Measurements from ENCODE around the gene NUP88. TPM values are rescaled to one million over a fixed set of nuclear protein-coding genes. Genes with fewer than 3 reads are reported as not detected.

Gene NUP88
- total and polyA plus RNA-seq, 2 donors (not counting 3 experiments of a cell fraction or from before 2014, with no cell fraction given) = 52.5 to 95.8 TPM

GRCh38 chr17:5396612-5397011 lies 22.9 kb downstream of the NUP88 start:
- no peaks in the 10 kb centered on the region for H3K4me1 ChIP-seq (ENCODE audit: control insufficient read depth, extremely low read depth, insufficient read depth, low read length)
- H3K27ac ChIP-seq (ENCODE audit: insufficient read depth, low read depth, low read length) = no peak overlapping the region
- H2AFZ ChIP-seq (ENCODE audit: low read depth, low read length) = no peak overlapping the region
- H3K27me3 ChIP-seq (ENCODE audit: control insufficient read depth in 2 of 2, insufficient read depth in 2 of 2, low read length in 2 of 2) = no peaks in the 10 kb centered on the region
- H3K4me3 ChIP-seq (replicated peaks in 1 of 3; ENCODE audit: insufficient read depth in 1 of 3, low read depth in 1 of 3, low read length in 3 of 3) = no peak overlapping the region
- intact Hi-C loops (cut with micrococcal nuclease) = no loop called here
- BruUV-seq (replicated peaks) = no TSS peak
- H3K4me2 ChIP-seq (ENCODE audit: insufficient read depth, low read length) = no peak overlapping the region
- FAIRE-seq (no peak), DNase-seq (ENCODE audit: low read depth, low spot score) (no peak)
- no peaks in the 10 kb centered on the region for H3K9me1 ChIP-seq (replicated peaks; ENCODE audit: control insufficient read depth, extremely low read depth, insufficient read depth, low read length)
- POLR2A ChIA-PET = no interaction called here
- CTCF ChIA-PET = interaction anchor here (1.0 to 1.3 kb wide), 2 partner anchors 9 to 43 kb away, joined by 3 read pairs; partner anchors contain the start of gene C1QBP
- peaks cover 13 to 23% of the 10 kb centered on the region in 2 experiments for H3K36me3 ChIP-seq (ENCODE audit: control insufficient read depth in 2 of 2, extremely low read depth in 1 of 2, insufficient read depth in 2 of 2, low read length in 2 of 2)
- H4K20me1 ChIP-seq (replicated peaks; ENCODE audit: control insufficient read depth, extremely low read depth, insufficient read depth, low read length) = no peaks in the 10 kb centered on the region
- no peaks in the 10 kb centered on the region for H3K79me2 ChIP-seq (ENCODE audit: control insufficient read depth, insufficient read depth, low read length)
- no peak overlapping the region for H3K9ac ChIP-seq (replicated peaks; ENCODE audit: extremely low read depth, insufficient read depth, low read length)
- H3K9me3 ChIP-seq (replicated peaks; ENCODE audit: control insufficient read depth, insufficient read depth, low read length) = no peaks in the 10 kb centered on the region
- TF ChIP-seq EZH2 (IDR thresholded peaks at IDR 0.05; ENCODE audit: borderline replicate concordance, low read depth, low read length, severe bottlenecking) (no peak), CTCF (IDR thresholded peaks at IDR 0.05; ENCODE audit: extremely low read depth in 1 of 2, insufficient read depth in 1 of 2, low read depth in 1 of 2, low read length in 2 of 2) (no peak), JUN (IDR thresholded peaks at IDR 0.05; ENCODE audit: borderline replicate concordance, insufficient read depth, insufficient read length, low read depth) (no peak), MAX (IDR thresholded peaks at IDR 0.05; ENCODE audit: insufficient read depth, insufficient read length) (no peak), FOS (IDR thresholded peaks at IDR 0.05; ENCODE audit: borderline replicate concordance, insufficient read depth, low read length) (no peak), POLR2AphosphoS5 (IDR thresholded peaks at IDR 0.05; ENCODE audit: insufficient read depth, low read depth, low read length) (no peak), GATA2 (IDR thresholded peaks at IDR 0.05; ENCODE audit: insufficient read depth, insufficient read length, low read depth, low read length) (no peak), MYC (IDR thresholded peaks at IDR 0.05; ENCODE audit: low read depth, low read length) (no peak), POLR2A (IDR thresholded peaks at IDR 0.05; ENCODE audit: low read depth, low read length) (no peak)
- dilution Hi-C loops (cut with MboI; ENCODE audit: extremely low pct_ligation_motif_present, low sequenced_read_pairs) = no loop called here
